WI38 (cell line): Measurements from ENCODE around the gene TOX2.

Source experiments
- H3K4me3 ChIP-seq: 2 replicates; pipeline ENCODE4 v1.5.1; 2011; ENCODE audit warnings: low read depth, mild to moderate bottlenecking, control low read depth, low read length
- TF ChIP-seq, protein P1 (sequence below): IDR thresholded peaks from 2 replicates; pipeline ENCODE4 v1.5.1; 2012; ENCODE audit warnings: low read depth, mild to moderate bottlenecking, control low read depth, low read length

TOX2 gene

DNA sequence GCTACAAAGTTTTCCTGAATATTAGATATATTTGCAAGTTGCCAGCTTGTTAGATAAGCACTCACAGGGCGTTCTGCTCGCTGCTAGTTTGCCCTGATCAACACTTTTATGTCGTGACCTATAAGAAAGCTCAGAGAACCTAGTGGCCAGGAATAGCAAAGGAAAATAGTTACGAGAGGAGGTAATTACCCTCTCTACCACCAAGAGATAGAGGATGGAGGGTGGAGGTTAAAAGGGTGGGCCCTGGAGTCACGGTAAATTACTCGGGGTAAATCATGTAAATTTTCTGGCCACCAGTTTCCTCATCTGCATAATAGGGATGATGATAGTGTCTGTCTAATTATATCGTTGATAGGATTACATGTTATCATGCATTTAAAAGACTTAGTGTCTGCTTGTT is 185.2 kb downstream of the TOX2 start:
- TF ChIP-seq, protein P1, sequence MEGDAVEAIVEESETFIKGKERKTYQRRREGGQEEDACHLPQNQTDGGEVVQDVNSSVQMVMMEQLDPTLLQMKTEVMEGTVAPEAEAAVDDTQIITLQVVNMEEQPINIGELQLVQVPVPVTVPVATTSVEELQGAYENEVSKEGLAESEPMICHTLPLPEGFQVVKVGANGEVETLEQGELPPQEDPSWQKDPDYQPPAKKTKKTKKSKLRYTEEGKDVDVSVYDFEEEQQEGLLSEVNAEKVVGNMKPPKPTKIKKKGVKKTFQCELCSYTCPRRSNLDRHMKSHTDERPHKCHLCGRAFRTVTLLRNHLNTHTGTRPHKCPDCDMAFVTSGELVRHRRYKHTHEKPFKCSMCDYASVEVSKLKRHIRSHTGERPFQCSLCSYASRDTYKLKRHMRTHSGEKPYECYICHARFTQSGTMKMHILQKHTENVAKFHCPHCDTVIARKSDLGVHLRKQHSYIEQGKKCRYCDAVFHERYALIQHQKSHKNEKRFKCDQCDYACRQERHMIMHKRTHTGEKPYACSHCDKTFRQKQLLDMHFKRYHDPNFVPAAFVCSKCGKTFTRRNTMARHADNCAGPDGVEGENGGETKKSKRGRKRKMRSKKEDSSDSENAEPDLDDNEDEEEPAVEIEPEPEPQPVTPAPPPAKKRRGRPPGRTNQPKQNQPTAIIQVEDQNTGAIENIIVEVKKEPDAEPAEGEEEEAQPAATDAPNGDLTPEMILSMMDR: no peak

DNA sequence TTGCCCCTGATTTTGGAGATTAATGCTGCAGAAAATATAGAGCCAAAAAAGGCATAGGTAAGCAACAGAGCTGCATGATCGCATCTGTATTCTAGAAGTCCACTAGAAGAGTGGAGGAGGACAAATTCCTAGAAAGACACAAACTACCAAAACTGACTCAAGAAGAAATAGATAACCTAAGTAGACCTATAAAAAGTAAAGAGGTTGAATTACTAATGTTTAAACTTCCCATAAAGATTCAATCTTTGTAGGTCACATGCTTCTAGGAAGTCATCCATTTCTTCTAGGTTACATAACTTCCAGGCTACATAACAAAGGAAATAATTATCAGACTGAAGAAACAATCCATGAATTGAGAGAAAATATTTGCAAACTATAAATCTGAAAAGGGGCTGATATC is 187.9 kb downstream of the TOX2 start:
- TF ChIP-seq, protein P1: no peak
- no peak overlapping the region for H3K4me3 ChIP-seq

More for the DNA sequence above, 185.2 kb downstream of the TOX2 start:
- H3K4me3 ChIP-seq: no peak overlapping the region

DNA sequence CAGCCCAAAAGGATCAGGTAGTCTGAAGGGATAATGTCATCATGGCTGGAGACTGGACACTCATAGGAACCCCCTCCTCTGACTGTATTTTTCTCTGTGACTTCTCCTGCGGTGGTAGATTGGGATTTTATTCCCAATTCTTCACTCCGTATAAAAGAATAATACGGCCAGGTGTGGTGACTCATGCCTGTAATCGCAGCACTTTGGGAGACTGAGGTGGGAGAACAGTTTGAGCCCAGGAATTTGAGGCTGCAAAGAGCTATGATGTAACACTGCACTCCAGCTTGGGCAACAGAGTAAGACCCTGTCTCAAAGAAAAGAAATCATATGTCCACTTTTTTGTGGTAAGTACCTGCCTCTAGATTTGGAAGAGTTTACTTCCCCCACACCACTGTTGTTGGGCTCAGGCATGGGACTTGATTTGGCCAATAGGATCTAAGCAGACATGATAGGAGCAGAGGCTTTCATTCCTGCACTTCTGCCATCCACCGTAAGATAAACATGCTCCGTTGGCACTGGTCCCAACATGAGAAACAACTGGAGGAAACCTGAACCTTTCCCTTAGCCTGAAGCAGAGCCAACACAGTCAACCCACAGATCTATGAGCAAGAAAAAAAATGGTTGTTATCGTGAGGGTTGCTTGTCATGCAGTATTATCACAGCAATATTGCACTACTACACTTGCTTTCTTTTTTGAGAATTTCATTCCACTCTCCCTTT is 190.3 kb downstream of the TOX2 start:
- no peak overlapping the region for H3K4me3 ChIP-seq
- TF ChIP-seq, protein P1: no peak

DNA sequence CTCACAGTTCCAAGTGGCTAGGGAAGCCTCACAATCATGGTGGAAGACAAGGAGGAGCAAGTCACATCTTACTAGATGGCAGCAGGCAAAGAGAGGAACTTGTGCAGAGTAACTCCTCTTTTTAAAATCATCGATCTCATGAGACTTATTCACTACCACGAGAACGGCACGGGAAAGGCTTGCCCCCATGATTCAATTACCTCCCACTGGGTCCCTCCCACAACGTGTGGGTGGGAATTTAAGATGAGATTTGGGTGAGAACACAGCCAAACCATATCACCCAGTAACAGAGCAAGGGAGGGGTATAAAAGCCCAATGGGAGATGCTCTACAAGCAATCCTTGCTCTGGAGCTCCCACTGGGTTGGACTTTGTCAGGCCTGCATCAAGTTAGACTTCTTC is 192.0 kb downstream of the TOX2 start:
- TF ChIP-seq, protein P1: no peak
- no peak overlapping the region for H3K4me3 ChIP-seq

DNA sequence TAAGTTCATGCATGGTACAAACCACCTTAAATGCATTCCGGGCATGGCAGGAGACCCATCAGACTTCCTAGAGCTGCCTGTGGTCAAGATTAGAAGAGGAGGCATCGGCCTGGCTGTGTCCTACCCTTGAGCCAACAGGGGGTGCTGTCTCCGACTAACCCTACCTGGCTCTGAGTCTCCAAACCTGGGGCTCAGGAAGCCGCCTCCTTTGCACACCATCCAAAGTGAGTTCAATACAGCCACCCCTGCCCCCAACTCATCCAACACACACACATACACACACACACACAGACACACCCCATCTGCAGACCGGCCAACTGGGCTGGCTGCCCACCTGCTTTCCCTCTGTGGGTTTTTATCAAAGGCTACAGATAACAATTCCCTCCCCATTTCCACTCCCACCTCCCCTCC is 195.3 kb downstream of the TOX2 start:
- H3K4me3 ChIP-seq: no peak overlapping the region
- TF ChIP-seq, protein P1: no peak

DNA sequence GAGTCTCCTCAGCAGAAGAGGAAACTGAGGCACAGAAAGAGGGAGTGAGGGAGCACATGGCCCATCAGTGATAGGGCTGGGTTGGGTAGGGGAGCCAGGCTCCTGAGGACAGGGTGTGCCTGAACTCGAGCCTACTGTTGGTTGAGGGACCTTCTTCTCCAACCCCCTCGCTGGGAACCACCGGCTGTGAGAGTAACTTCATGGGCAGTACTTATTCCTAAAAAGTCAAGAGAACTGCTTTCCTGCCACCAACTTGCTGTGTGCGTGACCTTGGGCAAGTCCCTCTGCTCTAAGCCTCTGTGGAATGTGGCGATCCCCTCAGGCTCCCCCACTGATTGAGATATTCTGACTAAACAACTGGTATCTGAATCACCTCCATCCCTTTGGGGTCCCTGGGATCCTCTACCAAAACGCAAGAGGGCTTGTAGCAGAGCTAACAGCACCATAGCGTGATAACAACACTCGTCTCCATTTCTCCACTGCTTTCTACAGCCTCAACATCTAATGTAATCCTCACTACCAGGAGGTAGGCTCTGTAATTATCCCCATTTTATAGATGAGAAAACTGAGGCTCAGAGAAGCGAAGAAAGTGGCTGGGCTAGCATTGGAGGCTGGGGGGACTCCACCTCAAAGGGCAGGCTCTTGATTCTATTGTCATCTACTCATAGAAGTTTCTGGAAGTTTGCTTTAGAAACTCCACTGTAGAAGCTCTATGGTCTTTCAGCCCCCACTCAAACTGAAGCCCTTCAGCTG is 196.3 kb downstream of the TOX2 start:
- TF ChIP-seq, protein P1: no peak
- no peak overlapping the region for H3K4me3 ChIP-seq

DNA sequence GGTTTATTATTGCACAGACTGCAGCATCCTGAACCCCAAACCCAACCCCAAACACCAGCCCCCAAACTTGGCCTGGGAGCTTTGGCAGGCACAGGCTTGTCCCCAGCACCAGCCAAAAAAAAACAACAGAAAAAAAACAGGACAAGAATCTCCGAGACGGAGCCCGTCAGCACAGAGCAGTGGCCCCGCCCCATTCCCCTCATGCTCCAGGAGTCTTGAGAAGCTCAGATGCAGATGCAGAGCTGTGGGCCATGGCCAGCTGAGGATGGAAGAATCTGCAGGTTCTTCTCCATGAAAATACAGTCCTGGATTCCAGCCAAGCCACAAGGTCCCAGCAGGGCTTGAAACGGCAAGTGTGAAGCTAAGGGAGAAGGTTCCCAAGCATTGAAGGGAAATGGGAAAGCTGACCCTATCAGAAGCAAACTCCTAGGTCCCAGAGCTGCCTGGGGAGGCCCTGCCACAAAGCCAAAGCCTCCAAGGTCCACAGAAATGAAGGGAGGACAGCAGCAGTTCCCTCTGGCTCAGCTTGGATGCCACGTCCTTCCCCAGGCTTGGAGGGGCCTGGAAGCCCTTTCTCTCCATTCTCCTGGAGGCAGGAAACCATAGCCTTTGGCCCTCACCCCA is 197.2 kb downstream of the TOX2 start:
- TF ChIP-seq, protein P1: no peak
- no peak overlapping the region for H3K4me3 ChIP-seq
